IPS-NIHi11 (cell line): ENCODE results near the gene MBOAT7.

ENCODE experiments used
- DNase-seq: peaks from one replicate; pipeline ENCODE4 v3.0.0; 2012; ENCODE audit warnings: mixed read lengths, low spot score

Gene MBOAT7

GRCh38 chr19:54138489-54139256 lies 50.7 kb downstream of the MBOAT7 start:
- no peak for DNase-seq

- DNase-seq: peak; percentile 78
These were observed 51.5 kb downstream of the MBOAT7 start, which contains the start of gene CNOT3 for GRCh38 chr19:54137699-54138488. TSS of gene CNOT3 (plus strand) at chr19:54137762. CDS start at chr19:54142979, 5,217 bp downstream.

GRCh38 chr19:54136864-54137698 lies 52.3 kb downstream of the MBOAT7 start:
- DNase-seq: peak; percentile 99

- DNase-seq: no peak
These were observed 53.1 kb downstream of the MBOAT7 start for GRCh38 chr19:54136086-54136863.

- no peak for DNase-seq
These were observed 55.3 kb downstream of the MBOAT7 start for GRCh38 chr19:54133957-54134590.

GRCh38 chr19:54133312-54133956 lies 55.9 kb downstream of the MBOAT7 start:
- DNase-seq: no peak

- no peak for DNase-seq
These were observed 59.8 kb downstream of the MBOAT7 start for GRCh38 chr19:54129617-54129996.

- no peak for DNase-seq
These were observed 60.4 kb downstream of the MBOAT7 start for GRCh38 chr19:54128796-54129616.

GRCh38 chr19:54128441-54128725 lies 61.0 kb downstream of the MBOAT7 start:
- DNase-seq: no peak

GRCh38 chr19:54127688-54128440 lies 61.5 kb downstream of the MBOAT7 start:
- no peak for DNase-seq

GRCh38 chr19:54125713-54126112 lies 63.7 kb downstream of the MBOAT7 start:
- DNase-seq: no peak

- no peak for DNase-seq
These were observed 65.0 kb downstream of the MBOAT7 start for GRCh38 chr19:54124393-54124792.

GRCh38 chr19:54123682-54124081 lies 65.7 kb downstream of the MBOAT7 start:
- DNase-seq: no peak
